ENCODE results near the gene TUFT1.

TUFT1 gene

GRCh38 chr1:151604291-151604690 is 64.2 kb downstream of the TUFT1 start:
- H3K9me3 ChIP-seq (ENCODE audit: control insufficient read depth, low read length): no peaks in the 10 kb centered on the region
- H3K9ac ChIP-seq (ENCODE audit: low read length): no peak overlapping the region
- no peak overlapping the region for H3K27ac ChIP-seq (ENCODE audit: low read length, poor library complexity, severe bottlenecking)
- no peak overlapping the region for H2BK120ac ChIP-seq (ENCODE audit: low read depth, low read length)
- H3K18ac ChIP-seq (ENCODE audit: low read depth in 1 of 2, low read length in 2 of 2): no peak overlapping the region
- no peak overlapping the region for H3K4me3 ChIP-seq (ENCODE audit: insufficient read depth in 1 of 2, low read depth in 1 of 2, low read length in 2 of 2)
- no peak overlapping the region for H2BK5ac ChIP-seq (ENCODE audit: low read depth, low read length, poor library complexity, severe bottlenecking)
- H2AK5ac ChIP-seq (ENCODE audit: low read length, severe bottlenecking): no peak overlapping the region
- no peak overlapping the region for H2AFZ ChIP-seq (ENCODE audit: low read depth, low read length)
- no peaks in the 10 kb centered on the region for H3K79me1 ChIP-seq (replicated peaks; ENCODE audit: low read length, poor library complexity, severe bottlenecking)
- no peak overlapping the region for H3K23ac ChIP-seq (ENCODE audit: low read length in 2 of 2)
- peaks cover 2% of the 10 kb centered on the region for H3K4me1 ChIP-seq (ENCODE audit: control insufficient read depth, insufficient read depth, low read depth, low read length)
- 93% methylated on average over 1 of the region's 2 CpGs for WGBS
- no peak overlapping the region for H2BK12ac ChIP-seq (ENCODE audit: low read length in 2 of 2)
- no peak overlapping the region for H3K4me2 ChIP-seq (ENCODE audit: low read length, poor library complexity, severe bottlenecking)
- no peak overlapping the region for H3K14ac ChIP-seq (ENCODE audit: low read length in 2 of 2)
- no peak overlapping the region for H2BK15ac ChIP-seq (ENCODE audit: low read depth, poor library complexity, severe bottlenecking)
- H4K91ac ChIP-seq (ENCODE audit: low read length): no peak overlapping the region
- DNase-seq: no peak
- H3K27me3 ChIP-seq (ENCODE audit: control insufficient read depth in 1 of 2, insufficient read depth in 1 of 2, low read length in 2 of 2): no peaks in the 10 kb centered on the region
- H4K8ac ChIP-seq (ENCODE audit: low read length): no peak overlapping the region
- H3K36me3 ChIP-seq (ENCODE audit: control insufficient read depth in 1 of 2, insufficient read depth in 2 of 2, low read depth in 1 of 2, low read length in 2 of 2): no peaks in the 10 kb centered on the region
- no peak overlapping the region for H3K4ac ChIP-seq (ENCODE audit: low read depth in 1 of 2, low read length in 2 of 2)

DNA sequence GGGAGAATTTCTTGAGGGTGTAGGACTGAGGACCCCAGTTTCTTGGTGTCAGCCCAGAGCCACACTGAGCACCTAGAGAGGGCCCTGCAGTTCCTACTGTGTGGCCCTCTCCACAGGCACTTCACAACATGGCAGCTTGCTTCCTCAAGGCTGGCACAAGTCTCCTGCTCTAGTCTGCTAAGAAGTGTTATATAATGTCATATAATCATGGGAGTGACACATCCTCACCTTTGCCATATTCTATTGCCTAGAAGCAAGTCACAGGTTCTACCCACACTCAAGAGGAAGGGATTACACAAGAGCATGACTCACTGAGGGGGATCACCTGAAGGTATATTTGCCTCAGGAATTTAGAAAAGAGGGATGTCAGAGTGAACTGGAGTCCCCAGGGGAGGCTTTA is 66.3 kb downstream of the TUFT1 start:
- no peak overlapping the region for H2AFZ ChIP-seq (ENCODE audit: low read depth, low read length)
- DNase-seq: no peak
- no peaks in the 10 kb centered on the region for H3K27me3 ChIP-seq (ENCODE audit: control insufficient read depth in 1 of 2, insufficient read depth in 1 of 2, low read length in 2 of 2)
- no peaks in the 10 kb centered on the region for H3K79me1 ChIP-seq (replicated peaks; ENCODE audit: low read length, poor library complexity, severe bottlenecking)
- no peak overlapping the region for H3K18ac ChIP-seq (ENCODE audit: low read depth in 1 of 2, low read length in 2 of 2)
- no peak overlapping the region for H4K8ac ChIP-seq (ENCODE audit: low read length)
- H4K91ac ChIP-seq (ENCODE audit: low read length): no peak overlapping the region
- no peak overlapping the region for H3K27ac ChIP-seq (ENCODE audit: low read length, poor library complexity, severe bottlenecking)
- no peak overlapping the region for H3K23ac ChIP-seq (ENCODE audit: low read length in 2 of 2)
- no peak overlapping the region for H3K4ac ChIP-seq (ENCODE audit: low read depth in 1 of 2, low read length in 2 of 2)
- no peaks in the 10 kb centered on the region for H3K9me3 ChIP-seq (ENCODE audit: control insufficient read depth, low read length)
- H3K4me3 ChIP-seq (ENCODE audit: insufficient read depth in 1 of 2, low read depth in 1 of 2, low read length in 2 of 2): no peak overlapping the region
- no peak overlapping the region for H2BK15ac ChIP-seq (ENCODE audit: low read depth, poor library complexity, severe bottlenecking)
- H3K36me3 ChIP-seq (ENCODE audit: control insufficient read depth in 1 of 2, insufficient read depth in 2 of 2, low read depth in 1 of 2, low read length in 2 of 2): no peaks in the 10 kb centered on the region
- no peak overlapping the region for H2BK5ac ChIP-seq (ENCODE audit: low read depth, low read length, poor library complexity, severe bottlenecking)
- no peak overlapping the region for H2BK120ac ChIP-seq (ENCODE audit: low read depth, low read length)
- no peak overlapping the region for H3K9ac ChIP-seq (ENCODE audit: low read length)
- no peak overlapping the region for H3K14ac ChIP-seq (ENCODE audit: low read length in 2 of 2)
- H3K4me1 ChIP-seq (ENCODE audit: control insufficient read depth, insufficient read depth, low read depth, low read length): peaks cover 2% of the 10 kb centered on the region
- H2AK5ac ChIP-seq (ENCODE audit: low read length, severe bottlenecking): no peak overlapping the region
- no peak overlapping the region for H2BK12ac ChIP-seq (ENCODE audit: low read length in 2 of 2)
- no peak overlapping the region for H3K4me2 ChIP-seq (ENCODE audit: low read length, poor library complexity, severe bottlenecking)

- Histone ChIP-seq H2BK12ac (ENCODE audit: low read length in 2 of 2) (no peak overlapping the region), H2AK5ac (ENCODE audit: low read length, severe bottlenecking) (no peak overlapping the region), H3K18ac (ENCODE audit: low read depth in 1 of 2, low read length in 2 of 2) (no peak overlapping the region), H4K91ac (ENCODE audit: low read length) (no peak overlapping the region), H2AFZ (ENCODE audit: low read depth, low read length) (no peak overlapping the region), H3K36me3 (ENCODE audit: control insufficient read depth in 1 of 2, insufficient read depth in 2 of 2, low read depth in 1 of 2, low read length in 2 of 2) (no peaks in the 10 kb centered on the region), H2BK15ac (ENCODE audit: low read depth, poor library complexity, severe bottlenecking) (no peak overlapping the region), H4K8ac (ENCODE audit: low read length) (no peak overlapping the region), H3K4me2 (ENCODE audit: low read length, poor library complexity, severe bottlenecking) (no peak overlapping the region), H3K27ac (ENCODE audit: low read length, poor library complexity, severe bottlenecking) (no peak overlapping the region), H3K14ac (ENCODE audit: low read length in 2 of 2) (no peak overlapping the region), H3K4ac (ENCODE audit: low read depth in 1 of 2, low read length in 2 of 2) (no peak overlapping the region), H3K27me3 (ENCODE audit: control insufficient read depth in 1 of 2, insufficient read depth in 1 of 2, low read length in 2 of 2) (no peaks in the 10 kb centered on the region), H3K4me3 (ENCODE audit: insufficient read depth in 1 of 2, low read depth in 1 of 2, low read length in 2 of 2) (no peak overlapping the region), H3K9ac (ENCODE audit: low read length) (no peak overlapping the region), H3K9me3 (ENCODE audit: control insufficient read depth, low read length) (no peaks in the 10 kb centered on the region), H2BK120ac (ENCODE audit: low read depth, low read length) (no peak overlapping the region), H2BK5ac (ENCODE audit: low read depth, low read length, poor library complexity, severe bottlenecking) (no peak overlapping the region), H3K23ac (ENCODE audit: low read length in 2 of 2) (no peak overlapping the region), H3K79me1 (replicated peaks; ENCODE audit: low read length, poor library complexity, severe bottlenecking) (no peaks in the 10 kb centered on the region), H3K4me1 (ENCODE audit: control insufficient read depth, insufficient read depth, low read depth, low read length) (peaks cover 2% of the 10 kb centered on the region)
- WGBS: 92% methylated on average over 3 of the region's 3 CpGs
- no peak for DNase-seq
Measured at GRCh38 chr1:151606857-151607256, 66.7 kb downstream of the TUFT1 start.

DNA sequence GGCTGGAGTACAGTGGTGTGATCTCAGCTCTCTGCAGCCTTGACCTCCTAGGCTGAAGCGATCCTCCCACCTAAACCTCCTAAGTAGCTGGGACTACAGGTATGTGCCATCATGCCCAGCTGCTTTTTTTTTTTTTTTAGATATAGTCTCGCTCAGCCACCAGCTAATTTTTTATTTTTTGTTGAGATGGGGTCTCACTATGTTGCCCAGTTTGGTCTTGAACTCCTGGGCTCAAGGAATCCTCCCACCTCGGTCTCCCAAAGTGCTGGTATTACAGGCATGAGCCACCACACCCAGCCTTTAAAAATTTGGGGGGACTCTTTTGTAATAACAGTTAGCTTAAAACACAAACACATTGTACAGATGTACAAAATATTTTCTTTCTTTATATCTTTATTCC is 70.0 kb downstream of the TUFT1 start:
- Histone ChIP-seq H2BK15ac (ENCODE audit: low read depth, poor library complexity, severe bottlenecking) (no peak overlapping the region), H2BK12ac (ENCODE audit: low read length in 2 of 2) (no peak overlapping the region), H2BK5ac (ENCODE audit: low read depth, low read length, poor library complexity, severe bottlenecking) (no peak overlapping the region), H3K9ac (ENCODE audit: low read length) (no peak overlapping the region), H4K91ac (ENCODE audit: low read length) (no peak overlapping the region), H4K8ac (ENCODE audit: low read length) (no peak overlapping the region), H3K79me1 (replicated peaks; ENCODE audit: low read length, poor library complexity, severe bottlenecking) (peaks cover 11% of the 10 kb centered on the region), H3K4ac (ENCODE audit: low read depth in 1 of 2, low read length in 2 of 2) (no peak overlapping the region), H3K27ac (ENCODE audit: low read length, poor library complexity, severe bottlenecking) (no peak overlapping the region), H2BK120ac (ENCODE audit: low read depth, low read length) (no peak overlapping the region), H3K4me1 (ENCODE audit: control insufficient read depth, insufficient read depth, low read depth, low read length) (peaks cover 7% of the 10 kb centered on the region), H3K18ac (ENCODE audit: low read depth in 1 of 2, low read length in 2 of 2) (no peak overlapping the region), H3K23ac (ENCODE audit: low read length in 2 of 2) (no peak overlapping the region), H3K4me3 (ENCODE audit: insufficient read depth in 1 of 2, low read depth in 1 of 2, low read length in 2 of 2) (no peak overlapping the region), H3K36me3 (ENCODE audit: control insufficient read depth in 1 of 2, insufficient read depth in 2 of 2, low read depth in 1 of 2, low read length in 2 of 2) (peaks cover 0 to 5% of the 10 kb centered on the region in 2 experiments), H3K4me2 (ENCODE audit: low read length, poor library complexity, severe bottlenecking) (no peak overlapping the region), H2AK5ac (ENCODE audit: low read length, severe bottlenecking) (no peak overlapping the region), H2AFZ (ENCODE audit: low read depth, low read length) (no peak overlapping the region), H3K9me3 (ENCODE audit: control insufficient read depth, low read length) (no peaks in the 10 kb centered on the region), H3K27me3 (ENCODE audit: control insufficient read depth in 1 of 2, insufficient read depth in 1 of 2, low read length in 2 of 2) (no peaks in the 10 kb centered on the region), H3K14ac (ENCODE audit: low read length in 2 of 2) (no peak overlapping the region)
- 100% methylated on average over 1 of the region's 3 CpGs for WGBS
- no peak for DNase-seq

All from mesenchymal stem cell (in vitro differentiated cells and primary cell).